GM19372 (cell line): ENCODE measurements around the gene DHRS7B.
"Not testable (repeated sequence)": the region's sequence is repeated elsewhere in the genome, so short reads cannot be mapped to it uniquely, and the experiment has no call there.

Experiments used
- ATAC-seq: cut with Tn5 transposase; IDR thresholded peaks from one replicate; pipeline ENCODE4 v1.9.1; 2021; ENCODE audit warnings: mild to moderate bottlenecking, low read depth, moderate library complexity; ENCODE audit not compliant: unreplicated experiment

The DHRS7B gene

DNA sequence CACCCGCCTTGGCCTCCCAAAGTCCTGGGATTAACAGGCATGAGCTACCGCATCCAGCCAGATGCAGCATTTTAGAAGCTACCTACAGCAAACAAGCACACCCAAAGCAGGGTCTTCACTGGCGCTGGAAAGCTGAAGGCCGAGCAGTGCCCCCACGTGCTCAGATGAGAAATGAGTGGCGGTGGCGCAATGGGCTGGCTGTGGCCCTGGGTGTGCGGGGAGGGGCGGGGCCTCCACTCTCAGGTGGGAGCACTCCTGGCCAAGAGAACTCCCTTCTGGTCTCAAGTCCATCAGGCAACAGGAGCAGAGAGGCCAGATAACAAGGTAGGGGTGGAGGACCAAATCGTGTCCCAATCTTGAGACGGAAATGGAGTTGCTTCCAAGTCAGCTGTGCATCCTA is 75.1 kb downstream of the DHRS7B start:
- ATAC-seq, result no peak

DNA sequence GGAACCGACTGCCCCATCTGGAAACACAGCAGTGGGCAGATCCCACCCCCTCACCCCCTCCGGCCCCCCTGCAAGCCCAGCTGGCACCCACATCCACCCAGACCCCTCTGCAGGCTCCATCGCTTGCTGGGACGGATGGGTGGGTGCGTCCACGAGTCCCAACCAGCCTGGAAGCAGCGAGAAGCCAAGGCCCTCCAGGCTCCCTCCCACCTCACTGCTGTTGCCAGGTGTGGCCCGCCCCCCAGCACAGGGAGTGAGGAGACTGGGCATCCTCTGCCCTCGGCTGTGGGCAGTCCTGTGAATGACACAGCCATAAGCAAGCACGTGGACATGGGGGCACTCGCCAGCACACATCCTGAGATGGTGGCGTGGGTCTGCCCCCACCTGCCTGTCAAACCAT is 75.7 kb downstream of the DHRS7B start:
- ATAC-seq, result no peak

DNA sequence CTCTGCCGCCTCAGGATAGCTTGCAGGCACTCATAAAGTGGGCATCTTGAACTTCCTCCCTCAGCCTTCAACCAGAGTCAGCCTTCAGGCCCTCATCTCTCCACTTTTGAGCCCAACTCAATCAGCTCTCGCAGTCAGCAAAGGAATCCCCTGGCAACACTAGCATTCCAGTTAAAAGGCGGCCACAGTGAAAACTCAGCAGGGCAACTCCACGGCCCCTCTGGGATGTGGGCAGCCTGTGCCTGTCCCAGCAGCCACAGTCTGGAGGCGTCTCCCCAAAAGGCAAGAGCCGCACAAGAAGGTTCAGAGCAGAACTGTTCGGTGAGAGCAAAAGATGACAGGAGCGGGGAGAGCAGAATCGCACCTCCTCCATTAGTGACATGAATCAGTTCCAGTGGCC is 78.2 kb downstream of the DHRS7B start:
- no peak for ATAC-seq

DNA sequence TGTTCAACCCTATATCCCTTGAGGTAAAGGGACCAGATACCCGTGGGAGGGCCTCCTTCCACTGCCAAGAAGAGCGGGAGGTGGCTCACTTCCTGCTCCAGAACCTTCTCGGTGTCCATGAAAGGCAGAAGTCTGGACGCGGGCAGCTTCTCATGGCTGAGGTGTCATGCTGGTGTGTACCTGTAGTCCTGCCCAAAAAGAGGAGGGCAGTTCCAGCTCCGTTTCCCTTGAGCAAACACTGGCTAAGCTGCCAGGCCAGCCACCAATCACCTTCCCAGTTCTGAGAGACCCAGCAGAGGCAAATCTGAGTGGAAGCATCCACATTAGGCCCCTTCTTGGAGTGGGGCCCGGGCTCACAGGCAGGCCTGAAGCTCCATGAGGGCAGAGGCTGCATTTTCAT is 81.6 kb downstream of the DHRS7B start:
- no peak for ATAC-seq

DNA sequence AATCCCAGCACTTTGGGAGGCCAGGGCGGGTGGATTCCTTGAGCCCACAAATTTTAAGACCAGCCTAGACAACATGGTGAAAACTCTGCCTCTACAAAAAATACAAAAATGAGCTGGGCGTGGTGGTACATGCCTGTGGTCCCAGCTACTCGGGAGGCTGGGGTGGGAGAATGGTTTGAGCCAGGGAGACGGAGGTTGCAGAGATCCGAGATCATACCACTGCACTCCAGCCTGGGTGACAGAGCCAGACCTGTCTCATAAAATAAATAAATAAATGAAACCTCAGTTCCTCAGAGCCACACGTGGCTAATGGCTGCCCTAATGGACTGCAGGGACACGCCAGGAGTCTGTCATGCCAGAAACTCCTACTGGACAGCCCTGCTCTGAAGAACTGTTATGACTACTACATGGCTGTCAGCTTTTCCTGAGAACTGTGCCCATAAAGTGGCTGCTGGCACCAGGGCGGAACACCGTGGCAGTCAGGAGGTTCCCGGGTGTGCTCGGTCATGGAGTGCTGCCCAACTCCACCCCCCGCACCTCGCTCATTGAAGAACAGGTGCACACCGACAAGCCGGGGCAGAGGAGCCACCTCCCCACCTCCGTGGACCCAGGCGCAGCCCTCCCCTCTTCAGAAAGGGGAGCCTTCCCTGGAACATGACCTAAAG is 82.9 kb downstream of the DHRS7B start:
- no peak for ATAC-seq

DNA sequence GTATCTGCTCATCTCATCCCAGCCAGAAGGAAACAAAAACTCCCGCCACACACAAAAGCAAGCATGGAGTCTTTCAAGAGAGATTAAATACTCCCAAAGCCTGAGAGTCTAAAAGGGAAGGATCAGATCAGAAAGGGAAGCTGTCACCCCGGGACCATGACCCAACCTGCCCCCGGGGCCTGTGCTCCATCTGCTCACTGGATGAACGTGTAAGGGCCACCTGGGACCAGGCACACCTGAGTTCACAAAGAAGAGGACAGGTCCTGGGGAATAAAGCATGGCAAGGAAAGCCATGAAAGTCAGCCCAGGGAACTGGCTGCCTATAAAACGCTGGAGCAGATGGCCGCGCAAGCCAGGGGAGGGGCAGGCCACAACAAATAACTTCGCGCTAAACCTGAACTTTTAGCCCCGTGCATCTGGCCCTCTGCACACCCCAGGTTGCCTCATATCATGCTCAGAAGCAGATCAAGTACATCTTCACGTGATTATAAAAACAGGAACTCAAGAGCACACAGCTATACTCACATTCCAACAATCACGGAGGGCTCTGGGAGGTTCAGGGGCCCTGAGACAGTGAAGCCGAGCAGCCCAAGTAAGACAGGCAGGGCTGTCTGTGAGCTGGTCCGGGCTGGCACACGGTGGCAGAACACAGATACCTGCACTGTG is 83.8 kb downstream of the DHRS7B start:
- no peak for ATAC-seq

DNA sequence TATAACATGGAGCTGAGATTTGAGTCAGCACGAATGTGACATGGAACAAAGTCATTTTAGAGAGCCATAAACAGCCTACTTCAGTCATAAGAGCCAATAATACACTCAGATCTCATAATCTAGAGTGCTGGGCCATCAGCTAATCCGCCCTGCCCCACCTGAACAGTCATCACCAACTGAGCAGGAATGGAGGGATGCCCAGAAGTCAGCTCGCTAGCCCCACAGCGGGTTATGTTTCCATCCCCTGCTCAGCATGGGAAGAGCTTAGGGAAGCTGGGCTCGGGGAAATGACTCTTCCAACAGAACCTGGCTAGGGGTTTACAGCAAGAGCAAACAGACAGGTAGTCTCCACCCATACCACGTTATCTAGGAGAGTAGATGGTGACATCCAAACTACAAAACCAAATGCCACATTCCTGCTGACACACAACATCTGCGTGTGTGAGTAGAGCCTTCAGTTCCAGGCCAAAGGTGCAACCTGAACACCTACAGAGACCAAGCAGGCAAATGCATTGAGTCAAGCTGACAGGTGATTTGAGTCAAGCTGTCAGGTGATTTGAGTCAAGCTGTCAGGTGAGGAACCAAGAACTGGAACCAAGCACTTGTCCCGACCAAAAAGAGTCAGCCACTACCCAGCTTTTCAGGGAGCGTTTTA is 85.2 kb downstream of the DHRS7B start:
- no peak for ATAC-seq

DNA sequence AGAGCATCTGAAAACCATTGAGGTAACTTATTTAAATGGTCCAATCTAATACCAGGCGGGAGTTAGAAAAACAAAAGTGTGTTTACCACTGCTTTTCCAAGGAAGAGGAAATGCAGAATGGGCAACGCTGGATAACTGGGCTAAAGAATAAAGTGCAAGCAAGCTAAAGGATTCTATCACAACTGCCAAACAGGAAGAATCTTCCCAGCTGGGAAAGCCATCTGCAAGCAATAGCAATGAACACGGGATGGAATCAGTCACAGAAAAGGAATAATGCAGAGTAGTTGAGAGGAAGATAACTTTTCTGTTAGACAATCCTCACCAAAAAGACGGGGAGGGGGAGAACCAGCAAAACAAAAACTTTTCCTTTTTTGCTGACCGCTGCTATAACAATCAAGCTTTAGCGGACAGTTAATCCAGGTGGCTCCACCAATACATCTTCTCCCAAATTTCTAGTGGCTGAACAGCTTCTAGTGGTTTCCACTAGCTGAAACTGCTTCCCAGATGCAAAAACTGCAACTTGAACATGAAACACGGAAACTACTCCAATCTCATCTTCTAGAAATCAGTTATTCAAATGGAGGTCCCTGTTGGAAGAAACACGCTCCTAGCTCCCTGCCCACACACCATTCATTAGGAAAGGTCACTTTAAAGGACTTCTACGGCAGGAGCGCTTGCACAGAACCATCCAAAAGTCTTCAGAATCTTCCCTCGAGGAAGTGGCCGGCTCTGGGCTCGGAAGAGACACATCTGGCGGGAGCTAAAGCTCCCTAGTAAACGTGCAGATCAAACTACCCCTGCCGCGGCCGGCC is 86.3 kb downstream of the DHRS7B start:
- no peak for ATAC-seq

DNA sequence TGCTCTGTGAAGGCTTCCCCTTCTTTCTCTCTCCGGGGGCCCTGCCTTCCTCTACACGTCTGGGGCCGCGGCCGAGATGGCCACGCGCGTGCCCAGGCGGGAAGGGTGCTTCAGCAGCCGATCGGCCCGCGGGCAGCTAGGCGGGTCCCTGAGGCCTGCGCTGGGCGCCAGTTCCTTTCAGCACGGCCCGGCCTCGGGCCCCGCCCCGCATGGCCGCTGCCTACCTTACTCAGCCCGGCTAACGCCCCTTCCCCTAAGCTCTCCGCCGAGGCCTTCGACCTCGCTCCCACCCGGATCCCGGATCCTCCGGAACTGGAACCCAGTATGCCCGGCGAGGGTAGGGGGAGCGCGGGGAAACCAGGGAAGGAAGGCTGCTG is 86.9 kb downstream of the DHRS7B start:
- ATAC-seq, result peak; percentile 21

DNA sequence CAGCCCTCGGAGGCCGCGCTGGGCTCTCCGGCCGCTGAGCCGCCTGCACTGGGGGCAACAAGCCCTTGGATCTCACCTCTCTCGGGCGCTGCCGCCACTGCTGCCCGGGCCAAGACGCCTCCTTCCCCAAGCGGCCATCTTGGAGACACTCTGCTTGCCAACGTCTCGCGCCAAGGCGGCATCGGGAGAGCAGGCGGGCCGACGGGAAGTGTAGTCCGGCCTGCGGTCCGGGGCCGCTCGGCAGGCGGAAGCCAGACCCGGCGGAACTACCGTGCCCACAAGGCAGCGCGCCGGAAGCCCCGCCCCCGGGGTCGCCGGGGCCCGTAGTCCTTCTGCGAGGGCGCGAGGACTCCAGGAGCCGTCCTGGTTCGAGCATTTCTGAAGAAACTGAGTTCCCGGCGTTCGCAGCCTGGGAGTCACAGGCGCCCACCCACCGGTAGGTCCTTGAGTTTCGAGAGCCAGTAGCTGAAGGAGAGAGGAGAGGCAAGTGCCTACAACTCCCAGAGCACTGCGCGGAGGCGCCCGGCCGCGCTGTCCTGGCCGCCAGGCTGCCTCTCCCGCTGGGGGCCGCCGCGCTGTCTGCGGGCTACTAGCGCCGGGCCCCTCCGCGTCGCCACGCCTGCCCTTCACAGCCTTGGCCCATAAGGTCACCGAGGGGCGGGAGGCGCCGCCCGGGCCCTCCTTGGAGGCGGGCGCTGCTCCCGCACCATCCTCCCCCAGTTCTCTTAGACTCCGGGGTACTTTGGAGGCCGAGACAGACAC is 87.4 kb downstream of the DHRS7B start, which contains the start of gene TMEM11:
TSS of gene TMEM11 (minus strand) at position 147 of the 762 bp plus-strand sequence. CDS start at position 138, 9 bp downstream.
- ATAC-seq, result peak; percentile 84

DNA sequence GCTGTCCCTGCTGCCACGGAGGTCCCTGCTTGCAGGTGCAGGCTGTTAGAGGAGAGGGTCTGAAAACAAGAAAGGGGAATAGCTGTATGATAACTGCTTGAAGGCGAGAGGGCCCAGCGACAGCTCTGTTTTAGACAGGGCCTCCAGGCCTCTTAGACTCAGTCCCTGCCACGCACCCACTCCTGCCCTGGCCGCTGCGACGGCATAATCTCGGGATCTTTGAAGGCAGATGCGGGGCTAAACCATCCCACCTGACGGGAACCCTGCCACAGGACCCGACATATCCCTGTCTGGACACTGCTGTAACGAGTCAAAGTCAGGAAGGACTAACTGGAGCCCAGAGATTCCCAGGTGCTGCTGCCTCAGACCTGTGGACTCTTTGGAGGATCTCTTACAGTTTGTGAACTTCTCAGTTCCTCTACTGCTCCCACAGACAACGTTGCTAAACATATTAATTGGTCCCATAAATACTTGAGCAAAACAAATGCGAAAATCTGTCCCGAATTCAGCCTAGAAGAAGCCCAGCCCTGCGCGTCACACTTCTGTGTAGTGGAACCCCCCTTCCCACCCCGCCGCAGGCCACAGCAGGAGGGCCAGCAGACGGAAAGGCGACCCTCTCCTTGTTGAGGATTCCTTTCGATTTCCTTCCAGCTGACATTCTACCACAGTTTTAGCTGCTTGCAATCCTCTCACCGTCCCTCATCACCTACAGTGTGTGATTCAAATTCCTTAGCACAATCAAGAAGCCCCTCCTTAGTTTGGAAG is 88.2 kb downstream of the DHRS7B start:
- ATAC-seq, result no peak

DNA sequence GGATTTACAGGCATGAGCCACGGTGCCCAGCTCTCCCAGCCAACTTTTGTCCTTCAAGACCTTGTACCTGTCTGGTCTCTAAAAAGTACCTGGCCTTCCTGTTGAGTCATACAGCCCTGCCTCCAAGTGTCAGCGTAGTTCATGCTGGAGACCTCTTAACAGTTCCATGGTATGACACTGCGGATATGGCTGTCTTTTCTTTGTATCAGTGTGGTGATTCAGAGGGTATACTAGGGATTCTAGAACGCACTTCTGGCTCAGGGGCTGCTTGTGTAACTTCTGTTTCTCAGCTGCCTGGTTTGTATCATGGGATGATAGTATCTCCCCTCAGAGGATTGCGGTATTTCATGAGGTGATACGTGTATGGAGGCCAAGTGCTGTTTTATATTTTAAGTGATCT is 89.2 kb downstream of the DHRS7B start:
- no peak for ATAC-seq

DNA sequence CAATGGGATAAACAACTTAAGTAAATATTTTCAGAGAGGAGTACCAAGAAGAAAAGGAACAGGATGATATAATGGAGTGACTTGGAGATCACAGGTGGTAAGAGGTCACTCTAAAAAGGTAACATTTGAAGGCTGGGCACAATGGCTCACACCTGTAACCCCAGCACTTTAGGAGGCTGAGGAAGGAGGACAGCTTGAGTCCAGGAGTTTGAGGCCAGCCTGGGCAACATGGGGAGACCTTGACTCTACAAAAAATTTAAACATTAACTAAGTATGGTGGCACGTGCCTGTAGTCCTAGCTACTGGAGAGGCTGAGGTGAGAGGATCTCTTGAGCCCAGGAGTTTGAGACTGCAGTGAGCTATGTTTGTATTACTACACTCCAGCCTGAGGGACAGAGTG is 90.6 kb downstream of the DHRS7B start:
- ATAC-seq, result no peak

DNA sequence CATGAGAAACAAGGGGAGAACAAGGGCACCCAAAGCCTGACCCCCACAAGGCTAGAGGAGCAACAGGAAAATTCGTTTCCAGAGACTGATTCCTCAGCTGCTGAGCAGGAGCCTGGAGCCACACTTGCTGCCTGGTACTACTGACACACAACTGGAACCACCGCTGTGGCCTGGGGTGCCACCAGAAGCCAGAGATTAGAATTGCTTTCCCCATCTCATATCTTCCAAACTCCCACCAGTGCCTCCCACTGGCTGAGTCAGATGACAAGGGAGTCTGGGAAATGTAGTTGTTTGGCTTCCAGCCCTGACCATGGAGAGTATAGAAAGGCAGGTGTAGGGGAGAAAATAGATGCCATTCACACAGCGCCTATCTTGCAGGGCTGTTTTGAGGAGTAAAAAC is 91.3 kb downstream of the DHRS7B start:
- ATAC-seq, result no peak

DNA sequence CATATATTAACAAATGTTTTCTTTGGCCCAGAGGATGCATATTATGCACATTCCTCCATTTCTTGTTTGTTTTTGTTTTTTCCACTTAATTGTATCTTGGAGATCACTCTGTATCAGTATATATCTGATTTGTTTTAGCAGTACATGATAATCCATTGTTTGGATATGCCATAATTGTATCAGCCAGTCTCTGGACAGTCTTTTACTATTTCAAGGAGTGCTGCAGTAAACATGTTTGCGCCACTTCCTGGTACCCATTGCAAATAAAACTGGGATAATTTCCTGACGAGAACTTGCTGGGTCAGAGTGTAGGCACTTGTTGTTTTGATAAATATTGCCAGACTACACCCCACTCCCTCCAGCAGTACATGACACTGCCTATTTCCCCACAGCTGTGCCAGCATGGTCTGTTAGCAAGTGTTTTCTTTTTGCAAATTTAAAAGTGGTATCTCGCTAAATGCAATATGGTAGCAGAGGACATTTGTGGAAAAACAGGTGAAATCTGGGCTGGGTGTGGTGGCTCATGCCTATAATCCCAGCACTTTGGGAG is 92.1 kb downstream of the DHRS7B start:
- no peak for ATAC-seq

DNA sequence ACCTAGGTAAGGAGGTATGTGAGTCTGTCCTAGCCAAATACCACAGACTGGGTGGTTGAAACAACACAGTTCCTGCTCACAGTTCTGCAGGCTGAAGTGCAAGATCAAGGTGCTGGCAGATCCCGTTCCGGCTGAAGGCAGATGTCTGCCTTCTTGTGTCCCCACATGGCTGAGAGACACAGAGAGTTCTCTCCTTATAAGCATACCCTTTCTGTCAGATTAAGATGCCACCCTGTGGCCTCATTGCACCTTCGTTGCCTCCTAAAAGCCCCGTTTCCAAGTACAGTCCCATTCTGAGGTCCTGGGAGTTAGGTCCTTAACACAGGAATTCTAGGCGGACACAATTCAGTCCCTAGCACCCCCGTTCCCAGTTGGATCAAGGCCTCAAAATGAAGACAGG is 96.3 kb downstream of the DHRS7B start:
- ATAC-seq, result no peak

DNA sequence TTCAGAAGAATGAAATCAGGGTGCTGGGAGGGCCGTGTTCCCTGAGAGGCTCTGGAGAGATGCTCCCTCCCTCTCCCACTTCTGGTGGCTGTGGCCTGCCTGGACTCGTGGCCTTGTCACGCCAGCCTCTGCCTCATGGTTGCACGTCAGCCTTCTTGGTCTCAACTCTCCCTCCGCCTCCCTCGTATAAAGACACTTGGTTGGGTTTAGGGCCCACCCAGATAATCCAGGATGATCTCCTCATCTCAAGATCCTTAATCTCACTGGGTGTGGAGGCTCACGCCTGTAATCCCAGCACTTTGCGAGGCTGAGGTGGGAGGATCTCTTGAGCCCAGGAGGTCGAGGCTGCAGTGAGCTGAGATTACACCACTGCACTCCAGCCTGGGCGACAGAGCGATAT is 100.5 kb downstream of the DHRS7B start:
- ATAC-seq, result not testable (repeated sequence)

DNA sequence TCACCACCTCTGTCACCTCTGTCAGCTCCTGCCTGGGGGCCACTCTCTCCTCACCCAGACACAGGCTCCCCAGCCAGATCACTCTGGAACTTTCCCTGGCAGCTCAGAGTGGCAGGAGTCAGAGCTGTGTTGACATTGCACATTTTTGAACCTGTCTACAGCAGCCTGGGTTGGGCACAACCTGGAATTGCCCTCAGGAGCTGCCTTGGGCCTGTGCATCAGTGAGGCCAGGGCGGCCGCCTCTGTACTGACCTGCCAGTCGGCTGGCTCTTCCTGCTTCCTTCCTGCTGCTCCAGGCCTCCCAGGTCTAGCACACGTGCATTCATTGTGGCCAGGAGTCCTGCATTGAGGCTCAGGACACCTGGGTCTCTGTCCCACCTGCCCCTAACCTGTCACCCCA is 101.3 kb downstream of the DHRS7B start:
- ATAC-seq, result no peak

DNA sequence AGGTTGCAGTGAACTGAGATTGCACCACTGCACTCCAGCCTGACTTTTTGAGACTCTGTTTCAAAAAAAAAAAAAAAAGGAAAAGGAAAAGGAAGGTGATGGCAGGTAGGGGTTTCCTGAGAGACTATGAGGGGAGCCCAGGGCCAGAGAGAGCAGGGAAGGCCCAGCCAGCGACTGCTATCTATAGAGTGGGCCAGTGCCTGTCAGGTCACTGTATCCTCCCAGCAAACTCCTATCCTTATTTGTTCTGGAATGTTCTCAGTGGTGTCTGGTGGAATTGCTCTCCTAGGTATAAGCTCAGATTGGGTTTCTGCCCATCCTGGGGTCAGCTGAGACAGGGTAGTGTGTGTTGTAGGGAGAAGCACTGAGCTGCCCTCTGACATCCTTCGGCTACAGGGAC is 102.1 kb downstream of the DHRS7B start:
- ATAC-seq, result no peak
